Stimulated activated CD8-positive, alpha-beta memory T cell treated with anti-CD3 and anti-CD28 coated beads, Interleukin-4, amount 100 ng/mL, for 1 hour (primary cell): Measurements from ENCODE around the gene SLC7A11.

ENCODE experiments used
- DNase-seq, 2 donors: peaks; one replicate each; pipeline ENCODE4 v3.0.0-alpha.2; 2020; ENCODE audit warnings: low read depth in 2 of 2, low spot score in 1 of 2

The SLC7A11 gene

DNA sequence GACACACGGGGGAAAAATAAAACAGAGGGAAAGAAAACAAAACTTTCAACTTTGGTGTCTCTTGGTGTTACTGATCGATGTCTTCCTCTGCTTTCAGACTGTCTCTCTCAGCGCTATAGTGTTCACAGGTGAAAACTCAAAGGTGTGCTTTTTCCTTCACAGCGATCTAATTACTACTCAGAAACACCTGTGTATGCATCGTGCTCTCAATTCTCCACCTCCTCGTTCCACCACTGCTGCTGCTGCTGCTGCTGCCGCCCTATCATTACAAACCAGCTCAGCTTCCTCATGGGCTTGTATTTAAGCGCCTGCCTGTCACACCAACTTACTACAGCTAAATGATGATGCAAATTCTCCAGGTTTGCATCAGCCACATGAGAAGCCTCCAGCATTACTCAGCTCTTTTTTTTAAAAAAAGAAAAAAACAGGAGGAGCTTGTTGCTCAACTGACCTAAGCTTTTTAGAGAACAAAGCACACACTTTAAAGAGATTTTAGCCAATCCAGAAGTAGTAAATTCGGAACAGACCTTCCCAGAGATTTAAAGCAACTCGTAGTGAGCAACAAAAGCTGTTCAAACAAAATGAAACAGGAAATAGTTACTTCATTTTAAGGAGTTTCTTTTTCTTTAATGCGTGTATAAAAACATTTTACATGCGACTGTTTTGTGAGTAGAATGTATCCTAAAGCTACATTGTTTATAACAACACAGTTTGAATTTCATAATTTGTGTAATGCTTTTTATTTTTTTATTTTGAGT lies at the start of gene SLC7A11:
Gene SLC7A11, minus strand, starts transcription at position 274 of the 758 bp plus-strand sequence. CDS start 280 bp downstream, outside the sequence.
- DNase-seq: no peak

DNA sequence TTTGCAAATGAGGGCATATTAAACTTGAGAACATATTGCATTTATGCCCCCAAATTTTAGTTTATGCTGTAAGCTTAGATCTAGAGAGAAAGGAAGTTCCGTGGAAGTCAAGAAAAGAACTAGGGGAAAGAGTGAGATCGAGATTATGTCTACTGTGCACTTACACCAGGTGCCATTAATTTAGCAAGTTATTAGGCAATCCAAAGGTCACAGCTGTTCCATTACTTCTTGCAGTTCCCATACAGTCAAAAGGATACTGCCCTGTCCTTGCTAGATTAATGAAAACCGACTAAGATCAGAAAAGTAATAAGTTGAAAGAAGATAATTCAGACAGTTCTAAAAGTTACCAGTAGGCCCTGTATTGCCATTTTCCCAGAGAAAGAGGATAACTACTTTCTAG lies 49.3 kb upstream of the SLC7A11 start:
- DNase-seq: no peak

DNA sequence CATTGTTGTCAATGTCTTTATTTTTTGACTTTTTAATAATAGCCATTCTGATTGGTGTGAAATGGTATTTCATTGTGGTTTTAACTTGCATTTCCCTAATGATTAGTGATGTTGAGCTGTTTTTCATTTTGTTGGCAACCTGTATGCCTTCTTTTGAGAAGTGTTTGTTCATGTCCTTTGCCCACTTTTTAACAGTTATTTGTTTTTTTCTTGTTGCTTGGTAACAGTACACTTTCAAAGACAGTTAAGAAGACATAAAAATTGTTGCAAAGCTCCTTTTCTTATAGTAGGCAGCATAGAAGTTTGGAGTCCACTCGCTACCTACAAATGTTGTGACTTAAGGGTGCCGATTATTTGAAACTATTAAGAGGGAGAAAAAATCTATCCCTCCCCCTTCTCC lies 48.7 kb upstream of the SLC7A11 start:
- DNase-seq: no peak

DNA sequence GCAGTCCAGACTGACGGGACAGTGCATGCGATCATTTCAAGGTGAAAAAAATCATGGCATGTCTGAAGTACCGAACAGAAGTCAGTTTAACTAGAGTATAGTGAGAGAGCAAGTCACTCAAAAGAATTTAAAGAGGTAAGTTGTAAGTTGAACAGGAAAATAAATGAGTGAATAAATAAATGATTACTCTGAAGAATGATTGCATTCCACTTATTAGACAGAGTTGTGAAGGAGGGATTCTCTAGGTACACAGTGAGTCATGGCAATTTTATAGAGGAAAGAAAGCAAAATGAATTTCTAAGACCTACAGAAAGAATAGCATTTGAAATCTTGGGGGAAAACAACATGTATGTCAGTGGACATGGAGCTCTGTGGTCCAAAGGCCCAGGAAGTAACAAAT lies 37.1 kb upstream of the SLC7A11 start:
- no peak for DNase-seq

DNA sequence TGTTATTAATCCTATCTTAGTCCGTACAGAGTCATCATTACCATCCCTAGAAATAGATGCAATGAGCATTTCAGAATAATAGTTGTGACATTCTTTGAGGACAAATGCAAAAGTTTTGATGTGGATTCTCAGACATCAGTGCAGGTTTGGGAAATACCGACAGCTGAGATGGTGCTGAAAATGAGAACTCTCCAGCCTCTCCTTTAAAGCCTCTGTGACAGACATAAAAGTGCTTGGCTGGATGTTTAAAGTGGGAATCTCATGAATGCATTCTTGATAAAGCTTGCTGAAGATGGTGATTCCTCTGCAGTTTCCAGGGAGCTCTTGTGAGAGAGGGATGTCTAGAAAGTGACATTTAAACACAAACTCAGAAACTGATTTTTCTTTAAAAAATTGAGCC lies 35.0 kb upstream of the SLC7A11 start:
- no peak for DNase-seq

DNA sequence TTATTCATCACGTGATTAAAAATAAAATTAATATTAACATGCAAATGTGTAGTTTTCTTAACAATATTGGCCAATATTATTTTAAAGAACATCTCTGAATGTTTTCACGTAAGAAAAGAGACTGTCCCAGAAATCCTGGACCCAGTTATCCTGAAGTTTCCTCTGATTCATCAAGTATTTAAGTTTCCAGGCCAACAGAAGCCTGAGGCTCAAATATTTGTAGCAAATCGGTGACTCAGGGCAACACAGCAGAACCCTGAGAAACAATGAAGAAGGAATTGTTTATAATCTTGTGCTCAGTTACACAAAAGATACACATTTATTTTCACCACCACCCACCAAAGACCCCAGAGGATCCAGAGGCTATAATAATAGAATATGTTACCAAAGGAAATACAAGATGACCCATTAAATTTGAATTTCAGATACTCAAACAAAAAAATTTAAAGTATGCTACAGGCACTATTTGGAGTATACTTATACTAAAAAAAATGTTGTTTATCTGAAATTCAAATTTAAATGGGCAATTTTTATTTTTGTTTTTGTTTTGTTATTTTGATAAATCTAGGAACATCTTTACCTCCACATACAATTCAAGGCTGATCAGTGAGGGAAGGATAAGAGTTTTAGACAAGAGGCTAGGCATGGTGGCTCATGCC lies 33.9 kb upstream of the SLC7A11 start:
- no peak for DNase-seq

DNA sequence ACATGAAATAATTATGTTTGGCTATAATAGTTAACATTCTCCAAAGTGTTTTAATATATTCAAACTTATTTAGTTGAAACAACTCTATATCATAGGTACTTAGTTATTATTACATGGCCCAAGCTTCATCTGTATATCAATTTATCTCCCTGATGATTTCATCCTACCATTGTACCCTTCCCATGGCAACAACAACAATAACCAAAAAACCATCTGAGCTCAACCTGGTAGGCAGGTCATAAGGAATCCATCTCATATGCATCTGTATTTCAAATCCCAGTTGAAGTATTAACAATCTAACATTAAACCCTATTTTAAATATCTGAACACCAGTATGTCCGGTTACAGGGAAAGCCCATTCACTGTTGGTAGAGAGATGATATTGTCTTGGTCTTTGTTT lies 33.1 kb upstream of the SLC7A11 start:
- DNase-seq: no peak

DNA sequence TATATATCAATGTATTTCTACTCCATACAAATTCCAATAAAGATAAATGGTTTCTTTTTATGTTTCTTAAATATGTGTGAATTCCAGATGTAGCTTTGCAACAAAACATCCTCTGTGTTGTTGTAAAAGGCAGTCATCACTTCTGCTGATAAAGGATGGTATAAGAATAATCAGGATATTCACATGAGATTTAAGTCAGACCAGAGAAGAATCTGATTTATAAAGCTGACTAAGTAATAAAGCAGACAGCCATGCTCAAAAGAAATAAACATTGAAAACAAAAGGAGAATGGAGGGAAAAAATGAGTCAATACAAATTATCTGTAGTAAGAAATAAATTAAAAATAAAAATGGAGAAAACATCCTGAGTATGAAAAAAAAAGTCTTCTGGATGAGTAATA lies 27.0 kb upstream of the SLC7A11 start:
- DNase-seq: no peak

DNA sequence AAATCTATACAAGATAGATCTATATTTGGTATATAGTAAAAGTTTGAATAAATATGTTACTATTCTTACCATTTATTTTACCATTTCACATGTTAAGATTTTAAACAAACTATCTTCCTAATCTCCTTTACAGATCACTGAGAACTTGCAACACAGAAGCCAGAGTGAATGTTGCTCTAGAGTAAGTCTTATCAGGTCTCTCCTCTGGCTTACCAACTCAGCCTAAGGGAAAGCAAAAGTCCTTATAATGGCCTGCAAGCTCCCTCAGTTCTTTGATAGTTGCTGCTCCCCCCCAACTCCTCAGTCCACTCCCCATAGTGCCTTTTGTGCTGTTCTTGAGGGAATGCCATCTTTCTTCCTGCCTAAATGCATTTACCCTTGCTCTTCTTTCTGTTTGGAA lies 25.7 kb upstream of the SLC7A11 start:
- no peak for DNase-seq

DNA sequence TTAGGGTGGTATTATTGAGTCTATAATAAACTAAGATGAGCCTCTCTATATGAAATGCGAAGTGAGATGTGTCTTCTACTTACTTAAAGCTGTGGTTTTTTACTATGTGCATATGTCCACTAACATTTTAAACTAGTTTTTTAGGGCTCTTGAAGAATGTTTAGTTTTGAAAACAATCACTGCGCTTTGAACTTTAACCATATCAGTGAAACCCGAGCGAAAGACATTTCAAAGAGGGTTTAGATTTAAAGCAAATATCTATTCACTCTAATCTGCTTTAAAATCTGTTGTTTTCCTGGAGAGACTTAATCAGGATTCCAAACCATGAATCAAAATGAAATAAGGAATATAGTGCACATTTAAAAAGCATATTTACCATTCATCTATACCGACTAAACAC lies 24.8 kb upstream of the SLC7A11 start:
- DNase-seq: no peak

DNA sequence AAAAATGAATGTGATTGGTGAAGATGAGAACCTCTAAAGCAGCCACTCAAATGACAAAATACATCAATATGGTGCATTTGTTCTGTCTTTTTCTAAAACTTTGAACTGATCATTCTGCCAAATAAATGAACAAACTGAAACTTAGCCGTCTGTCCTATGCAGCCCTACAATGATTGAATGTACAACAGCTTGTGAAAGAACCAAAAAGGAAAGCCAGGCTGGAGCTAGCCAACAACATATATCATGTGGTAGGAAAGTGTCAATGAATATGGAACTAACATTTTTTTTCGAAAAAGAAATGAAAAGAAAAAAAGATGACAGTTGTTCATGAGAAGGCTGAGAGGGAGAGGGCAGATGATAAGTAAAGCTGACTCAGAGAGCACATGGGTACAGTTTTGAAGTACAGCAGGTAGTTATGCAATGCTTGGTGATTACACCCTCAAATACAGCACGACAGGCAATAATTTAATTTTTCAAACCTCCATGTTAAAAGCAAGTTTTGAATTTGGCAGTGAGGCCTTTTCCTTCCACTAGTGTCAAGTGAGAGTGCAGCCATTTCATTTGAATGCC lies 21.2 kb upstream of the SLC7A11 start:
- DNase-seq: no peak

DNA sequence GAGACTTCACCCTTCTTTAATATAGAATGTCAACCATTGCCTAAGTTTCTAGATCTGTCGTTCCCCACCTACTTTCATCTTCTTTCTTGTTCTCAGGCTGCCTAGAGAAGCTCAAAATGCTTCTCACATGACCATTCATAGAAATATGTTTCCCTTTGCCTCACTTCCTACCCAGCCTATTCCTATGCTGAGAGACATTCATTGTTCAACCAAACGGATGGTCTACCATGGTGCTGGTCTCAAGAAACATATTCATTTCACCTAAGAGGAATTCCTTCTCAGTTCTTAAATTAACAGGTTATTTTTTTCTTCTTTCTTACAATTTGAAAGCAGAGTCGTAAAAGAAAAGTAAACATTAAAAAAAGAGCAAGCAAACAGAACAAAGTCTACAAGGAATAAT lies 20.3 kb upstream of the SLC7A11 start:
- DNase-seq: no peak

DNA sequence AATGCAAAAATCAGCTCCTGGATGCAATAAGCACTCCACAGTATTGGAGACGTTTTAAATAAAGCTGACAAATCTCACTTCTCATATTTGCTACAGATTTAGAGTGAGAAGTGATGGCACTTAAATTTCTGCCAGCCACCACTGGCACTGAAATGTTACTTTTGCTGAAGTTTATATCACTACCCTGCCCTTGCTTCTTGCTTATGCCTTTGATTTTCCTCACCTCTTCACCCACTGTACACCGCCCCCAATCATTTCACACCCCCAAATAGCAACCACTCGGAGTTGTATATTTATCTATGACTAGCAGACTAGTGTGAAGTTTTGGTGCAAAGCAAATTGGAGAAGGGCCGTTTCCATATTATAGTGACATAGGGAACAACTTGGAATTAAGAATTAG lies 19.9 kb upstream of the SLC7A11 start:
- no peak for DNase-seq

DNA sequence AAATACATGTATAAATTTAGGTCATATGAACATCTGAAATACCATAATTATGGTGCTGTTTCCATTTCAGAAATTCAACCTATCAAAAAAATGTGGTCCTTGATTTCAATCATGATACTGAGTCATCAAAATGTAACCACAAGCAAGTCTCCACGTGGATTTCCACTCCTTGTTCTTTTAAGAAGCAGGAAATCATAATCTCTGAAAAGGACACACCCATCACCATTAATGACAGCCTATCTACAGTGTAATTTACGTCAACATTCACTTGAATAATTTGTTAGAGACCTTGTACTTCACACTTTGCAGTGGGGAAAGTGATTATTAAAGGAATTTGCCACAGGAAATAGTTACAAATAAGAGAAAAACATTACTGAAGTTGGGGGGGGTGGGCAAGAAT lies 17.7 kb upstream of the SLC7A11 start:
- no peak for DNase-seq

DNA sequence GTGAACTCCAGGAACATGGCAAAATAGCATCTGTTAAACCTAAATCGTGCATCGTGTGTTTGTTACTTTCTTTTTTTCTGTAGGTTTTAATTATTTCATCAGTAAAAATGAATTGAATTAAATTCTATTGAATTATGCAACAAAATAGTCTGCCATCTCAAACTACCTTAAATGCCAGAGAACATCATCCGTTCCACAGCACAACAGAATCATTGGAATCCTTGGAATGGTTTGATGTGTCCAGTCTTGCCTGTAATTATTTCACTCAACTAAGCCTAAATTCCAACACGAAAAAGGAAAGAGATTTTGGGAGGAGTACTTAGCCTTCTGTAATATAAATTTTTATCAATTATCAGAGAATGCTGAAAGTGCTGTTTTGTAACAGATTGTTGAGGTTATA lies 17.1 kb upstream of the SLC7A11 start:
- no peak for DNase-seq

DNA sequence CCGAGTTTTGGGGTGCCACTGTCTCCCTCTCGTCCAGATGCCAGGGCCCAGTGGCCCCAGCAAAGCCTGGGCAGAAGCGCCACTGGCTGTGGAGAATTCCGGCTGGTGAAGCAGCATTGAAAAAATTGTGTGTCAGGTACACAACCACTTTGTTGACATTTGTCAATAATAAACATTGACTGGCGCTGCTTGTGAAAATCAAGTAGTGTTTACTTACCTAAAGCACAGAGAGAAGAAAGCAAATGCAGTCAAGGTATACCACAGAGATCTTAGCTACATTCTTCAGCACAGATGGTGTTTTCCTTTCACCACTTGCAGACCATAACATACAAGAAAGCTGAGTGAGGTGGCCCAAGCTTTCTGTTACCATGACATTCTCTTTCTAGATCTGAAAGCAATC lies 14.5 kb upstream of the SLC7A11 start:
- no peak for DNase-seq

DNA sequence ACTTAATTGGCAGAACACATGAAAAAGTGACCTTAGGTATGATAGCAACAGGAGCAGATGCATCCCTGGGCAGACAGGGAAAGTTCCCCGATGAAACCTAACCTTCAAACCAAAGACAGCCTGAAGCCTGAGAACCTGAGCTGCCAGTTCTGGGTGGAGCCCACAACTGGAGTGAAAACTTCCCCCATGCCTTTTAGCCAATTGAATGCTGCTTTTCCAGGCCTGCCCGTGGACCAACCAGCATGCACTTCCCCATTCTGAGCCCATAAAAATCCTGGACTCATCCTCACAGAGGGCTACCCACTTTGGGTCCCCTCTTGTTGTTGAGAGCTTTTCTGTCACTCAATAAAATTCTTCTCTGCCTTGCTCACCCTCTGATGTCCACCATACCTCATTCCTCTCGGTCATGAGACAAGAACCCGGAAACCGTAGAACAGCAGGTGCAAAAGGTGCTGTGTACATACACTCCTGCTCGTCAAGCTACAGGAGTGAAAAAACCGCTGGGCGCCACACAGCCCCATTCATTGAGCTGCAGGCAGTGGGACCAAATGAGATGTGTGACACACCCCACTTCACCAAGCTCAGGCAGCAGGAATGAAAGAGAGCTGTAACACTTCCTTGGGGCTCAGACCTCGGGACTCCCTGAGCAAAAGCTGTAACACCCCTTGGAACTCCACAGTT lies 13.9 kb upstream of the SLC7A11 start:
- DNase-seq: no peak

DNA sequence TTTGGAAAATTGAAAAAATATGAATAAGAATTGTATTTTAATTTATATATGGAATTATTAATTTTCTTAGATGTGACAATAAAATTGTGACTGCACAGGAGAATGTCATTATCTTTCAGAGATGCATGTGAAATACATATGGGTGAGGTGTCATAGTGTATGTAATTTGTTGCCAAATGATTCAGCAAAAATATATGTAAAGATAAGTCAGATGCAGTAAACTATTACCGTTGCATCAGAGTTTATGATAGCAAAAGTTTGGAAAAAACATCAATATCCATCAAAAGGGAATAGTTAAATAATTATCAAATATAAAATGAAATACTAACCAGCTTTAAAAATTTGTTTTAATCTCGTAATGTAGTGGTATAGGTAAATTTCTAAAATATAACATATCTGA lies 10.4 kb upstream of the SLC7A11 start:
- DNase-seq: no peak

DNA sequence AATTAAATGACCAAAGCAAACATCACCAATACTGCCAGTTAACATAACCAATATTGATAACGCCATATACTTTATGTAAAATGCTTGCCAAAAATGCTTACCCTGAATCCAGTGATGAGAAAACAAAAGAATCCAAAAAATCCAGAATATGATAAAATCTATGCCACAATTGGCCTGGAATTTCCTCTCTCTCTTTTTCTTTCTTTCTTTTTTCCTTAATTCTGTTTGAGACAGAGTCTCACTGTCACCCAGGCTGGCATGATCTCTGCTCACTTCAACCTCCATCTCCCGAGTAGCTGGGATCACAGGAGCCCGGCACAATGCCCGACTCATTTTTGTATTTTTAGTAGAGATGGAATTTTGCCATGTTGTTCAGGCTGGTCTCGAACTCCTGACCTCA lies 9.8 kb upstream of the SLC7A11 start:
- no peak for DNase-seq

DNA sequence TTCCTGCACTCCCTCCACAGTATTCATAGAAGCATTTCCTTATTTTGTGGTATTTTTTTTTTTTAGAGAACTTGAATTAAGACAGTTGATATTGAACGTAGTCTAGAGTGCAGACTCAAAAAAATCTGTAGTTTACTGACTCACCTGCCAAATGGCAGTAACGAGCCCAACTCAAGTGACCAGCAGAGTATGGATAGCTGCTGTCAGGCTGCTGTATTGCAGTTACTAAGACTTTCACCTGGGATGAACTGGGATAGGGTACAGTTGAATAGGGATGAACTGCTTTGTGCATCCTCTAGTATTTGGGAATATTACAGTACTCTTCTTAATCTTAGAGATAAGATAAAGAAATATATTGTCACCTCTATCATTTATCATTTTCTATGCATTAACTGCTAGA lies 7.0 kb upstream of the SLC7A11 start:
- no peak for DNase-seq

DNA sequence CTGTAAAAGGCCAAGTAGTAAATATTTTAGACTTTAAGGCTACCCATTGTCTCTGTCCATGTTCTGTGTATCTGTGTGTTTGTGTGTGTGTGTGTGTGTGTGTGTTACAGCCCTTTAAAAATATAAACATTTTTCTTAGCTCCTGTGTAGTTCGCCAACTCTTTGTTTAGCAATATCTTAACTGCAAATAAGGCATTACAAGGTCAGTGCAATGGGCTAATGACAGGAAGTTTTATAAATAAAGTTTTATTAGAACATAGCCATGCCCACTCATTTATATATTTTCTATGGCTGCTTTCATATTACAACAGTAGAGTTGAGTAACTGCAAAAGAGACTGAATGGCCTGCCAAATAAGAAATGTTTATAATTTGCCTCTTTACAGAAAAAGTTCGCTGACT lies 5.9 kb upstream of the SLC7A11 start:
- no peak for DNase-seq

DNA sequence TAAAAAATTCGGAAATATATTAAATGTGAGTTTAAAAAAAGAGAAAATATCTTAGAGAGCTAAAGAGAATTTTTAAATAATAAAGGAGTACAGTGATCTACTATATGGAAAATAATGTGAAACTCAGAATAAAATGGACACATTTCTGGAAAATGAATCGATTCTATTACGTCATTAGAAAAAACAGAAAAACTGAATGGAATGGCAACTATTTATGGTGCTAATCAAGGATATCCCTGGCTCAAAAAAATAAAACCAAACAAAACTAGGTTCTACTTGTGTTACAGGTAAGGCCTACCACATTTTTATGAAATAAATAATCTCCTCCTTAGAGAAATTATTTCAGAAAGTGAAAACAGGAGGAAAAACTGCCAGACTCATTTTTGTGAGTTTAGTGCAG lies 5.5 kb upstream of the SLC7A11 start:
- no peak for DNase-seq
